RWPE1 (cell line): ENCODE results near the gene WLS.

Experiments
- CTCF ChIA-PET: fragments of 350-600 bp; sonication (Branson Sonifier 250); formaldehyde crosslinking; extraction: SDS; loops from one replicate; lab custom pipeline; 2021; lab: Yijun Ruan, JAX
- POLR2A ChIA-PET: fragments of 400-600 bp; formaldehyde crosslinking; extraction: SDS; loops from one replicate; lab custom pipeline; 2020; ENCODE audit warnings: antibody characterized with exemption; ENCODE audit not compliant: low non-redundant PET; lab: Yijun Ruan, JAX
- DNase-seq: peaks from one replicate; pipeline ENCODE4 v3.0.0; 2012; ENCODE audit warnings: low spot score
- H3K27ac ChIP-seq: fragments of 450-650 bp; 2 replicates; pipeline ENCODE4 v1.5.1; 2017
- TF ChIP-seq, protein P1 (sequence below): fragments of 450-650 bp; conservative IDR thresholded peaks from 2 replicates; pipeline ENCODE4 v1.5.1; 2017; ENCODE audit warnings: low read depth, mild to moderate bottlenecking

Gene WLS

GRCh38 chr1:68254667-68255226 lies 22.4 kb upstream of the WLS start:
- ChIA-PET POLR2A (no interaction called here), CTCF (no interaction called here)
- no peak for DNase-seq
- no peak overlapping the region for H3K27ac ChIP-seq
- TF ChIP-seq, protein P1, sequence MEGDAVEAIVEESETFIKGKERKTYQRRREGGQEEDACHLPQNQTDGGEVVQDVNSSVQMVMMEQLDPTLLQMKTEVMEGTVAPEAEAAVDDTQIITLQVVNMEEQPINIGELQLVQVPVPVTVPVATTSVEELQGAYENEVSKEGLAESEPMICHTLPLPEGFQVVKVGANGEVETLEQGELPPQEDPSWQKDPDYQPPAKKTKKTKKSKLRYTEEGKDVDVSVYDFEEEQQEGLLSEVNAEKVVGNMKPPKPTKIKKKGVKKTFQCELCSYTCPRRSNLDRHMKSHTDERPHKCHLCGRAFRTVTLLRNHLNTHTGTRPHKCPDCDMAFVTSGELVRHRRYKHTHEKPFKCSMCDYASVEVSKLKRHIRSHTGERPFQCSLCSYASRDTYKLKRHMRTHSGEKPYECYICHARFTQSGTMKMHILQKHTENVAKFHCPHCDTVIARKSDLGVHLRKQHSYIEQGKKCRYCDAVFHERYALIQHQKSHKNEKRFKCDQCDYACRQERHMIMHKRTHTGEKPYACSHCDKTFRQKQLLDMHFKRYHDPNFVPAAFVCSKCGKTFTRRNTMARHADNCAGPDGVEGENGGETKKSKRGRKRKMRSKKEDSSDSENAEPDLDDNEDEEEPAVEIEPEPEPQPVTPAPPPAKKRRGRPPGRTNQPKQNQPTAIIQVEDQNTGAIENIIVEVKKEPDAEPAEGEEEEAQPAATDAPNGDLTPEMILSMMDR, result no peak

- CTCF ChIA-PET, result no interaction called here
- POLR2A ChIA-PET, result no interaction called here
These were observed 4.7 kb upstream of the WLS start for GRCh38 chr1:68237040-68237439.

GRCh38 chr1:68234094-68234493 lies 1.8 kb upstream of the WLS start:
- no peak overlapping the region for H3K27ac ChIP-seq
- TF ChIP-seq, protein P1, result no peak
- ChIA-PET CTCF (no interaction called here), POLR2A (no interaction called here)
- DNase-seq, result no peak

More at GRCh38 chr1:68237040-68237439, 4.7 kb upstream of the WLS start:
- DNase-seq, result no peak
- TF ChIP-seq, protein P1, result no peak
- H3K27ac ChIP-seq, result no peak overlapping the region

GRCh38 chr1:68233202-68233601 lies 879 bp upstream of the WLS start:
- H3K27ac ChIP-seq, result no peak overlapping the region
- TF ChIP-seq, protein P1, result no peak
- DNase-seq, result no peak
- ChIA-PET POLR2A (interaction anchor here (1.3 kb wide), 1 partner anchor 113 kb away, joined by 4 read pairs; no protein-coding TSS in a partner anchor), CTCF (no interaction called here)

- ChIA-PET CTCF (interaction anchor here (0.8 to 1.4 kb wide), 4 partner anchors 89 to 153 kb away, joined by 3 to 6 read pairs (median 4); no protein-coding TSS in a partner anchor), POLR2A (interaction anchor here (0.8 to 1.3 kb wide), 2 partner anchors 34 to 111 kb away, joined by 3 to 4 read pairs; no protein-coding TSS in a partner anchor)
- TF ChIP-seq, protein P1, result no peak
- DNase-seq, result peak; percentile 87
- H3K27ac ChIP-seq, result peak overlapping the region; percentile 96
These were observed 565 bp downstream of the WLS start for GRCh38 chr1:68231627-68232288.

DNA sequence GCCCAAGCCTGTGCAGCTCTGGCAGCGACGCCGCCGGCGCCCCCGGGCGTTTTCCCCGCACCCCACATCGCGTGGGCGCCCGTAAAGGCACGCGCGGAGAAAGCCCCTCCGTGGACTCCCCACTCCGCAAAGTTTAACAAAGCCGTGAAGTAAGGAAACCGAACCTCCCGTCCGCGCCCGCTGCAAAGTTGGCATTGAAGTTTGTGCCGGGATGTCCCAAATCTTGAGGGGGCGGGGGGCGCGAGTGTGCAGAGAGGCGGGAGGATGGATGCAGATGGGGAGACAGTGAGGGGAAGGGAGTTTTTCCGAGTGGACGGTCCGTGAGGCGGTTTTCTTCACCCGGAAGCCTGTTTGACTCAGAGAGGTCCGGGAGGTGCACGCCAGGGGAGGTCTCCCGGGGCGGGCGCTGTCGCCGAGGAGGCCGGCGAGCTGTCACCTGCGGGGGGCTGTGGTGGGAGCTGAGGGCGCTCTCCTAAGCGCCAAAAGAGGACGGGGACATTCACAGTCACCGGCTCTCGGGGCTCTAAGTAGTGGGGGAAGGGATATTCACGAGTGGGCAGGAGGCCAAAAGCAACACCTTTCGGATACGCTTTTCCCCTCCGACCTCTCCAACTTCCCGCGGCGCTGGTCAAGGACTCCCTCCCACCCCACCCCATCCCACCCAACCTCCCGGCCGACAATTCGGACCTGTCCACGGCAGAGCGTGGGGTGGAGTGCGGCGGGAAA lies 1.3 kb downstream of the WLS start:
- ChIA-PET CTCF (no interaction called here), POLR2A (interaction anchor here (0.6 to 1.0 kb wide), 3 partner anchors 9 to 419 kb away, joined by 3 to 4 read pairs (median 3); no protein-coding TSS in a partner anchor)
- TF ChIP-seq, protein P1, result no peak
- peak overlapping the region; percentile 96 for H3K27ac ChIP-seq
- peak; percentile 41 for DNase-seq
